A549 (cell line): ENCODE measurements around the gene MALRD1.

Experiments used
- BHLHE40 ChIP-seq: IDR thresholded peaks from 2 replicates; pipeline ENCODE4 v1.6.1; 2012; ENCODE audit warnings: low read depth, low read length, inconsistent platforms
- CEBPB ChIP-seq, 2 experiments: fragments of >200 bp in 1 of 2; sonication (Bioruptor Twin) in 1 of 2; formaldehyde crosslinking in 1 of 2; IDR thresholded peaks; 2 replicates each; pipeline ENCODE4 v1.6.1; 2012 to 2016
- ESRRA ChIP-seq: fragments of 150-350 bp; IDR thresholded peaks from 2 replicates; pipeline ENCODE4 v1.6.1; 2014; ENCODE audit warnings: mild to moderate bottlenecking, low read length, borderline replicate concordance
- MAZ ChIP-seq: fragments of 150-350 bp; IDR thresholded peaks from 2 replicates; pipeline ENCODE4 v1.6.1; 2014; ENCODE audit warnings: antibody characterized with exemption, low read depth, low read length, borderline replicate concordance
- POLR2A ChIP-seq: IDR thresholded peaks from 2 replicates; pipeline ENCODE4 v1.6.1; 2012; ENCODE audit warnings: mild to moderate bottlenecking, low read length
- REST ChIP-seq: fragments of 200-600 bp; sonication (generic); IDR thresholded peaks from 2 replicates; pipeline ENCODE4 v1.6.1; 2016; ENCODE audit warnings: antibody characterized with exemption, mild to moderate bottlenecking, moderate library complexity
- TF ChIP-seq, protein P1 (sequence below): fragments of >200 bp; sonication (Bioruptor Twin); formaldehyde crosslinking; IDR thresholded peaks from 3 replicates; pipeline ENCODE4 v1.5.1; 2016

DNA sequence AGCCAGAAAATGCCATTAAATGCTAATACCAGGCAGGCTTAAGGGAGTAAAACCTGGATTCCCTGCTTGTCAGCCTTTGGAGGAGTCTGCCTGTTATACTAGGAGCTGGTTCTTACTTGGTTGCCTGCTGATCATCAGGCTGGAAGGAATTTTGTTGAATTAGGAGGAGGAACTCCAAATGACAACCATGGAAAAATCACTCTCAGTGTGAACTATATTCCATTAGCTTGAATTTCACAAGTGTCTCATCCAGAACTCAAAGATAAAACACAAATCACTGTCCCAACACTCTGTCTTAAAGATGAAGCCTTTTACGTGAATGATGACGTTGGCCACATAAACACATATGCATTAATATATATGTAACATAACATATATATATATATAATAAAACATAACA is 528.8 kb downstream of the MALRD1 start:
- TF ChIP-seq POLR2A, result no peak
- no peak for TF ChIP-seq ESRRA
- TF ChIP-seq, protein P1, sequence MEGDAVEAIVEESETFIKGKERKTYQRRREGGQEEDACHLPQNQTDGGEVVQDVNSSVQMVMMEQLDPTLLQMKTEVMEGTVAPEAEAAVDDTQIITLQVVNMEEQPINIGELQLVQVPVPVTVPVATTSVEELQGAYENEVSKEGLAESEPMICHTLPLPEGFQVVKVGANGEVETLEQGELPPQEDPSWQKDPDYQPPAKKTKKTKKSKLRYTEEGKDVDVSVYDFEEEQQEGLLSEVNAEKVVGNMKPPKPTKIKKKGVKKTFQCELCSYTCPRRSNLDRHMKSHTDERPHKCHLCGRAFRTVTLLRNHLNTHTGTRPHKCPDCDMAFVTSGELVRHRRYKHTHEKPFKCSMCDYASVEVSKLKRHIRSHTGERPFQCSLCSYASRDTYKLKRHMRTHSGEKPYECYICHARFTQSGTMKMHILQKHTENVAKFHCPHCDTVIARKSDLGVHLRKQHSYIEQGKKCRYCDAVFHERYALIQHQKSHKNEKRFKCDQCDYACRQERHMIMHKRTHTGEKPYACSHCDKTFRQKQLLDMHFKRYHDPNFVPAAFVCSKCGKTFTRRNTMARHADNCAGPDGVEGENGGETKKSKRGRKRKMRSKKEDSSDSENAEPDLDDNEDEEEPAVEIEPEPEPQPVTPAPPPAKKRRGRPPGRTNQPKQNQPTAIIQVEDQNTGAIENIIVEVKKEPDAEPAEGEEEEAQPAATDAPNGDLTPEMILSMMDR, result no peak
- TF ChIP-seq CEBPB (IDR thresholded peaks at IDR 0.05), result no peak
- TF ChIP-seq MAZ, result no peak
- TF ChIP-seq BHLHE40, result no peak
- no peak for TF ChIP-seq REST
